ENCODE data around the gene CCDC134. TPM values are rescaled to one million over a fixed set of nuclear protein-coding genes. Genes with fewer than 3 reads are reported as not detected.

CCDC134 gene
- total RNA-seq = 23.3 and 24.2 TPM in 2 replicates
- long read RNA-seq, partial matches to known transcripts = 0 of 8 reads
- long read RNA-seq, other reads (novel, unspliced or antisense) = 5 of 8 reads

DNA sequence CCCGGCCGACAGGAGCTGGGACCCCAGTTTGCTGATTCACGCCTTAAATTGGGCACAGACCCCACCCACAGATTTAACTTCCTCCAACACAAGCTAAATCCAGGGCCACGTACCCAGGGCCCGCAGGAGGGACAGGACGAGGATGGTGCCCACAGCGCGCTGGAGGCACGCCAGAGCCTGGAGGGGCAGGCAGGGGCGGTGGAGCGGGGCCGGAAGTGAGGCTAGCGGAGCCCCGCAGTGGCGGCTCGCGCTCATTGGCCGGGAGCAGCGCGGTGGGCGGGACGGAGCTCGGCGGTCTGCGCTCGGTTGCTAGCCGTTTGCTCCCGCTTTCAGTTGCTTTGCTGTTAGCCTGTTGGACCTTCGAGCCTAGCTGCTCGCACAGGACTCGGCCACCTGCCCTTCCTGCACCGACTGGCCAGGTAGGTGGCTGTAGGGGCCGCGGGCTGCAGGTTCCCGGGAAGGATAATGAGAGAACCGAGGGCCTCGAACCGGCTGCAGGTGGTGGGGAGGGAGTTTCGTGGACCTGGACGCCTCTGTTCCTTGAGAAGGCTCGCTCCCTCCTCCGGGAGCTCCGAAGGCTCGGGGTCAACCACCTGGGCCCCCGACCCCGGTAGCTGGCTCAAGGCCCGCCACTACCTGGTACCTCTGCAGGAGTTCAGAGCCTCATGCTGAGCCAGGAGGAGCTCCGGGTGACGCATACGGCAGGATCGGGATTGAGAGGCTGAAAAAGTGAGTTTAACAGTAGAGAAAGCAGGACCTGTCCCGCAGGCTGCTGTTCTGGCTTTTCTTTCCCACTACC lies at the start of gene CCDC134:
Gene CCDC134, plus strand, starts transcription at position 332 of the 799 bp plus-strand sequence. CDS start 8,212 bp downstream, outside the sequence.
- peak; percentile 84 for DNase-seq (ENCODE audit: low spot score, unreplicated experiment)
- no peaks in the 10 kb centered on the region for H3K27me3 Mint-ChIP-seq
- no peak for TF ChIP-seq CTCF (IDR thresholded peaks at IDR 0.05; ENCODE audit: unreplicated experiment)
- H3K4me3 Mint-ChIP-seq (ENCODE audit: low read depth) = peak within 1 kb of the TSS; percentile 91
- H3K36me3 Mint-ChIP-seq (ENCODE audit: insufficient read depth) = peaks cover 2% of the 10 kb centered on the region
- H3K4me1 Mint-ChIP-seq (ENCODE audit: low read depth) = peaks cover 22% of the 10 kb centered on the region
- H3K27ac Mint-ChIP-seq = peak within 1 kb of the TSS; percentile 97
- no peaks in the 10 kb centered on the region for H3K9me3 Mint-ChIP-seq (ENCODE audit: low read depth)

DNA sequence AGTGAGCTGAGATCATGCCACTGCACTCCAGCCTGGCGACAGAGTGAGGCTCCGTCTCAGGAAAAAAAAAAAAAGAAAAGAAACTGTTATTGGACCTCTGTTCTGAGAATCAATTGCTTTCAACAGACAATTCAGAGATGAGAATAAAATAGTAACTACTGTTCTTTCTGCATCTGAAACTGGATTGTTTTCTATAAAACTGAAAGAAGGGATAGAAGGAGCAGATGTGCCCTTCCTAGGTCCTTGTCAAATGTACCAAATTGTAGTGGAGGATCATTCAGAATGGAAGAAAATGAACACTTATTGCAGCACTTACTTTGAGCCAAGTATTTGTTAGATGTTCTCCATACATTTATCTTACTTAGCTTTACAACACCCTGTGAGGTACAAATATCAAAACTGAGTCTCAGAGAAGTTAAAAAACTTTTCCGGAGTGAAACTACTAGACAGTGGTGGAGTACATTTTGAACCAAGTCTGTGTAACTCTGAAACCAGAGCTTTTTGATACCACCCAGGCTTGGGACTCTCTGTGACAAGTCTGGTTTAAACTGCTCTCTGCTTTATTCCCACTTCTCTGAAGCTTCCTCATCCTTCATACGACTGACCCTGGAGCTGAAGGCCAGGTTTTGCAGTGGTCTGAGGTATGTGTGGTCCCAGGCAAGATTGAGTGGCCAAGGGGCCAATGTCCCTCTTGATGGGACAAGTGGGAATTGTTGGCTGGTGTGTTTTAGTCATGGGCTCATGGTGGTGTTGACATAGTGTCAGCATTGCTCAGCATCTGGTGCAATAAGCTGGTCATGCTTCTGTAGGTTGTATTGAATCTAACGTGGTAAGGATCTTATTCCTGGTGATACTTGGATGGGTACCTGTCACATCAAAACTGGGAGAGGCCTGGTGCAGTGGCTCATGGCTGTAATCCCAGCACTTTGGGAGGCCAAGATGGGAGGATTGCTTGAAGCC lies 48.2 kb upstream of the CCDC134 start:
- H3K4me3 Mint-ChIP-seq (ENCODE audit: low read depth) = no peak overlapping the region
- H3K9me3 Mint-ChIP-seq (ENCODE audit: low read depth) = no peaks in the 10 kb centered on the region
- DNase-seq (ENCODE audit: low spot score, unreplicated experiment) = no peak
- no peaks in the 10 kb centered on the region for H3K36me3 Mint-ChIP-seq (ENCODE audit: insufficient read depth)
- no peak overlapping the region for H3K27ac Mint-ChIP-seq
- TF ChIP-seq CTCF (IDR thresholded peaks at IDR 0.05; ENCODE audit: unreplicated experiment) = no peak
- H3K4me1 Mint-ChIP-seq (ENCODE audit: low read depth) = peaks cover 5% of the 10 kb centered on the region
- peaks cover 9% of the 10 kb centered on the region for H3K27me3 Mint-ChIP-seq

DNA sequence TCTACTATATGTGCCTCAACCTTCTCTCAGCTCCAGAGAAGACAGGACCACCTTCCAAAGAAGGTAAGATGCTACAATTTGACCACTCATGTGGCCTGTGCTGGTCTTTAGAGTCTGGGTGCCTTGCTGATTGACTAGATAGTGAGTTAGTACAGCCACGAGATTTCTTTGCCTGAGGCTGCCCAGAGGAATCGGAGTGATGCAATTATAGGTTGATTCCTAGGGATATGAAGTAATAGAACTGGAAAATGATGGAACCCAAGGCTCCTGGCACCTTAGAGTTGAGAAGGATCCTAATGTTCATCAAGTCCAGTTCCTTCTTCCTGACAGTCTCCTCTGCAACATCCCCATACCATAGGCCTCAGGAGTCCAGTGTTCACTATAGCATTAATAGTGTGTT lies 46.5 kb upstream of the CCDC134 start:
- Mint-ChIP-seq H3K27ac (no peak overlapping the region), H3K9me3 (ENCODE audit: low read depth) (no peaks in the 10 kb centered on the region), H3K36me3 (ENCODE audit: insufficient read depth) (no peaks in the 10 kb centered on the region), H3K27me3 (peaks cover 12% of the 10 kb centered on the region), H3K4me3 (ENCODE audit: low read depth) (no peak overlapping the region), H3K4me1 (ENCODE audit: low read depth) (peaks cover 5% of the 10 kb centered on the region)
- TF ChIP-seq CTCF (IDR thresholded peaks at IDR 0.05; ENCODE audit: unreplicated experiment) = no peak
- DNase-seq (ENCODE audit: low spot score, unreplicated experiment) = no peak

DNA sequence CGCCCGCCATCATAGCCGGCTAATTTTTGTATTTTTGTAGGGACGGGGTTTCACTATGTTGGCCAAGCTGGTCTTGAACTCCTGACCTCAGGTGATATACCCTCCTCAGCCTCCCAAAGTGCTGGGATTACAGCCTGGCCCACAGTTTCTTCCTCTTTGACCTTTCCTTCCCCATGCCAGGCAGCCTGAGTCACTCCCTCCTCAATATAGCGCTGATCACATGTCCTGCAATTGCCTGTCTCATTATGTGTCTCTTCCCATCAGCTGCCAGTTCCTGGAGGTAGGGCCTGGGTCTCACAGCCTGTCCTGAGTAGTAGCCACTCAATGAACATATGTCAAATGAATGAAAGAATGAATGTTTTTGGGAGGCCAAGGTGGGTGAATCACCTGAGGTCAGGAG lies 43.0 kb upstream of the CCDC134 start:
- Mint-ChIP-seq H3K4me1 (ENCODE audit: low read depth) (no peaks in the 10 kb centered on the region), H3K36me3 (ENCODE audit: insufficient read depth) (no peaks in the 10 kb centered on the region), H3K27ac (no peak overlapping the region), H3K4me3 (ENCODE audit: low read depth) (no peak overlapping the region), H3K9me3 (ENCODE audit: low read depth) (no peaks in the 10 kb centered on the region), H3K27me3 (peaks cover 6% of the 10 kb centered on the region)
- no peak for TF ChIP-seq CTCF (IDR thresholded peaks at IDR 0.05; ENCODE audit: unreplicated experiment)
- DNase-seq (ENCODE audit: low spot score, unreplicated experiment) = no peak

DNA sequence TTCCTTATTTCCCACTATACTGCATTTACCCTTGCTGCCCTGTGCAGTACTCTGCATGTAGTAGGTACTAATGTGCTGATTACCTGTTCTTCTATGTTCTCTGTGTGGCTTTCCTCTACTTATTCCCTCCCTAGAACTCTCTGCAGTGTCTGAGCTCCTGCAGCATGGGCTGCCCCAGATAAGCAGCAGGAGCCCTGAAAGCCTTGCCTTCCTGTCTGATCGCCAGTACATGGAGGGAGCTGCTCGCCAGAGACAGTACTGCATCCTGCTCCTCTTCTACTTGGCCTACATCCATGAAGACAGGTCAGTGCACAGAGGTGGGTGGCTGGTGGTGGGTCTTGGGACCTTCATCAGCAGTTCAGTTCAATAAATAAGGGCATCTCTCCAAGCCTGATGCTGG lies 42.2 kb upstream of the CCDC134 start:
- no peak overlapping the region for H3K4me3 Mint-ChIP-seq (ENCODE audit: low read depth)
- no peak for DNase-seq (ENCODE audit: low spot score, unreplicated experiment)
- H3K36me3 Mint-ChIP-seq (ENCODE audit: insufficient read depth) = no peaks in the 10 kb centered on the region
- no peak overlapping the region for H3K27ac Mint-ChIP-seq
- H3K27me3 Mint-ChIP-seq = peaks cover 8% of the 10 kb centered on the region
- no peak for TF ChIP-seq CTCF (IDR thresholded peaks at IDR 0.05; ENCODE audit: unreplicated experiment)
- no peaks in the 10 kb centered on the region for H3K4me1 Mint-ChIP-seq (ENCODE audit: low read depth)
- no peaks in the 10 kb centered on the region for H3K9me3 Mint-ChIP-seq (ENCODE audit: low read depth)
